Osteocyte (in vitro differentiated cells): ENCODE results near the gene PHEX. TPM values are rescaled to one million over a fixed set of nuclear protein-coding genes. Genes with fewer than 3 reads are reported as not detected.

Source experiments
- DNase-seq: peaks from one replicate; pipeline ENCODE4 v3.0.0; 2021; ENCODE audit warnings: mixed read lengths; ENCODE audit not compliant: unreplicated experiment; ENCODE audit errors: extremely low spot score
- H3K27ac Mint-ChIP-seq: one replicate; pipeline ENCODE4 v1.8.0; 2021; ENCODE audit warnings: mild to moderate bottlenecking, mixed read lengths; ENCODE audit not compliant: unreplicated experiment
- H3K27me3 Mint-ChIP-seq: one replicate; pipeline ENCODE4 v1.8.0; 2021; ENCODE audit warnings: mixed read lengths; ENCODE audit not compliant: unreplicated experiment
- H3K36me3 Mint-ChIP-seq: one replicate; pipeline ENCODE4 v1.8.0; 2021; ENCODE audit warnings: mixed read lengths; ENCODE audit not compliant: unreplicated experiment
- H3K4me1 Mint-ChIP-seq: one replicate; pipeline ENCODE4 v1.8.0; 2021; ENCODE audit warnings: mixed read lengths; ENCODE audit not compliant: unreplicated experiment
- H3K4me3 Mint-ChIP-seq: one replicate; pipeline ENCODE4 v1.8.0; 2021; ENCODE audit warnings: mild to moderate bottlenecking, moderate library complexity, mixed read lengths; ENCODE audit not compliant: unreplicated experiment
- H3K9me3 Mint-ChIP-seq: one replicate; pipeline ENCODE4 v1.8.0; 2021; ENCODE audit warnings: mixed read lengths; ENCODE audit not compliant: unreplicated experiment
- total RNA-seq: library from RNA; stranded (reverse); gene quantifications from 2 replicates; pipeline ENCODE4 v1.2.1, GENCODE V29; 2021
- TF ChIP-seq, protein P1 (sequence below): fragments of 200-600 bp; sonication (generic); IDR thresholded peaks from 2 replicates; pipeline ENCODE4 v1.5.0; 2021; ENCODE audit warnings: antibody characterized with exemption, mild to moderate bottlenecking, moderate library complexity

PHEX gene
- total RNA-seq, 1 donor from 2014 or later, result 1.6 TPM

- H3K36me3 Mint-ChIP-seq, result no peaks in the 10 kb centered on the region
- peak overlapping the region; percentile 78 for H3K27ac Mint-ChIP-seq
- H3K9me3 Mint-ChIP-seq, result no peaks in the 10 kb centered on the region
- H3K4me1 Mint-ChIP-seq, result peaks cover 17% of the 10 kb centered on the region
- TF ChIP-seq, protein P1, sequence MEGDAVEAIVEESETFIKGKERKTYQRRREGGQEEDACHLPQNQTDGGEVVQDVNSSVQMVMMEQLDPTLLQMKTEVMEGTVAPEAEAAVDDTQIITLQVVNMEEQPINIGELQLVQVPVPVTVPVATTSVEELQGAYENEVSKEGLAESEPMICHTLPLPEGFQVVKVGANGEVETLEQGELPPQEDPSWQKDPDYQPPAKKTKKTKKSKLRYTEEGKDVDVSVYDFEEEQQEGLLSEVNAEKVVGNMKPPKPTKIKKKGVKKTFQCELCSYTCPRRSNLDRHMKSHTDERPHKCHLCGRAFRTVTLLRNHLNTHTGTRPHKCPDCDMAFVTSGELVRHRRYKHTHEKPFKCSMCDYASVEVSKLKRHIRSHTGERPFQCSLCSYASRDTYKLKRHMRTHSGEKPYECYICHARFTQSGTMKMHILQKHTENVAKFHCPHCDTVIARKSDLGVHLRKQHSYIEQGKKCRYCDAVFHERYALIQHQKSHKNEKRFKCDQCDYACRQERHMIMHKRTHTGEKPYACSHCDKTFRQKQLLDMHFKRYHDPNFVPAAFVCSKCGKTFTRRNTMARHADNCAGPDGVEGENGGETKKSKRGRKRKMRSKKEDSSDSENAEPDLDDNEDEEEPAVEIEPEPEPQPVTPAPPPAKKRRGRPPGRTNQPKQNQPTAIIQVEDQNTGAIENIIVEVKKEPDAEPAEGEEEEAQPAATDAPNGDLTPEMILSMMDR, result no peak
- H3K27me3 Mint-ChIP-seq, result no peaks in the 10 kb centered on the region
- no peak for DNase-seq
- H3K4me3 Mint-ChIP-seq, result no peak overlapping the region
Measured at GRCh38 chrX:22159071-22159470, 126.9 kb downstream of the PHEX start.

GRCh38 chrX:22163326-22163725 lies 131.2 kb downstream of the PHEX start:
- DNase-seq, result no peak
- Mint-ChIP-seq H3K9me3 (peaks cover 5% of the 10 kb centered on the region), H3K36me3 (no peaks in the 10 kb centered on the region), H3K27ac (no peak overlapping the region), H3K4me1 (peaks cover 30% of the 10 kb centered on the region), H3K4me3 (no peak overlapping the region), H3K27me3 (no peaks in the 10 kb centered on the region)
- TF ChIP-seq, protein P1, result no peak

DNA sequence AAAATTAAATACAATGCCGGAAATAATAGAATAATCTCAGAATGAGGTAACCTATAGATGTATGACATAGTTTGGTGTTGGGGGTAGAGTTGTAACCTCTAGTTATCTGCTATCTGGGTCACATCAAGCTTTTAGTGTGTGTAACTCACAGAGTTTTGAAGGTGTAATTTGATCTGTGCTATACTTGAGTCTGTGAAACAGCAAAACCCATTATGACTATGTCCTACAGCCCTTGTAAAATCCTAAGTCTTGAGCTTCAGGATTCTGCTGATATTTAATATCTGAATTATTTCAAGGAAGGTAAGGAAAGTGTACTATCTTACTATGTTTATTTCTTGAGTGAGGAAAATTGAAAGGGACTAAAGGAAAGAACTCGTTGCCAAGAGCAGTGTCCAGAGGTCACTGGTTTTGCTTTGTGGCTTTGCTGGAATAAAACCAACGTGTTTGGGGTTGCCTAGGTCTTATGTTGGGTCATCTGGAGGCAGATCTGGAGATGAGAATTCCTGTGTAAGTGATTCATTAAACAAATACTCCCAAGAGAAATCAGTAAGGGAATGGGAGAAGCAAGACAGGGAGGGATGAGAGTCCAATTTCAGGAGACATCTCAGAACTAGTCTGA lies 132.8 kb downstream of the PHEX start:
- DNase-seq, result no peak
- peak overlapping the region; percentile 69 for H3K27ac Mint-ChIP-seq
- TF ChIP-seq, protein P1, result no peak
- no peak overlapping the region for H3K4me3 Mint-ChIP-seq
- H3K36me3 Mint-ChIP-seq, result no peaks in the 10 kb centered on the region
- no peaks in the 10 kb centered on the region for H3K27me3 Mint-ChIP-seq
- H3K9me3 Mint-ChIP-seq, result peaks cover 5% of the 10 kb centered on the region
- H3K4me1 Mint-ChIP-seq, result peaks cover 20% of the 10 kb centered on the region

GRCh38 chrX:22165732-22166457 lies 133.8 kb downstream of the PHEX start:
- Mint-ChIP-seq H3K27me3 (no peaks in the 10 kb centered on the region), H3K36me3 (no peaks in the 10 kb centered on the region), H3K4me1 (peaks cover 20% of the 10 kb centered on the region), H3K27ac (peak overlapping the region; percentile 69), H3K9me3 (peaks cover 5% of the 10 kb centered on the region), H3K4me3 (no peak overlapping the region)
- no peak for DNase-seq
- TF ChIP-seq, protein P1, result no peak

GRCh38 chrX:22171287-22172060 lies 139.3 kb downstream of the PHEX start:
- no peak overlapping the region for H3K4me3 Mint-ChIP-seq
- no peak for DNase-seq
- TF ChIP-seq, protein P1, result no peak
- peaks cover 3% of the 10 kb centered on the region for H3K4me1 Mint-ChIP-seq
- no peaks in the 10 kb centered on the region for H3K36me3 Mint-ChIP-seq
- H3K9me3 Mint-ChIP-seq, result no peaks in the 10 kb centered on the region
- no peaks in the 10 kb centered on the region for H3K27me3 Mint-ChIP-seq
- H3K27ac Mint-ChIP-seq, result no peak overlapping the region
